IMR-90 (cell line): ENCODE measurements around the gene TBC1D8. TPM values are rescaled to one million over a fixed set of nuclear protein-coding genes. Genes with fewer than 3 reads are reported as not detected.

Source experiments
- ATAC-seq: fragments of 200-7000 bp; cut with Tn5 transposase; 2 replicates; pipeline ENCODE4 v1.9.1; 2020; ENCODE audit warnings: low read depth, mild to moderate bottlenecking, moderate library complexity
- BruUV-seq: library from RNA; stranded (reverse); fragments of 400-500 nt; replicated peaks from 2 replicates; lab custom pipeline; 2021; lab: Mats Ljungman, UMichigan
- CTCF ChIA-PET: fragments of 300-600 bp; formaldehyde crosslinking; extraction: SDS; loops from one replicate; lab custom pipeline; 2021; ENCODE audit warnings: antibody characterized with exemption; lab: Yijun Ruan, JAX
- POLR2A ChIA-PET: fragments of 300-600 bp; sonication (Branson Sonifier 250); formaldehyde crosslinking; loops from one replicate; lab custom pipeline; 2022; ENCODE audit warnings: antibody characterized with exemption; ENCODE audit not compliant: unreplicated experiment; lab: Charles Lee
- DNase-seq: peaks from one replicate; pipeline ENCODE4 v3.0.0; 2013
- H2AFZ ChIP-seq: replicated peaks from 2 replicates; pipeline ENCODE3; 2013; ENCODE audit warnings: low read length, mild to moderate bottlenecking; ENCODE audit not compliant: poor library complexity
- H2AK5ac ChIP-seq: 2 replicates; pipeline ENCODE4 v1.6.1; 2013; ENCODE audit warnings: low read depth, low read length, inconsistent platforms
- H2AK9ac ChIP-seq: replicated peaks from 2 replicates; pipeline ENCODE3; 2013; ENCODE audit warnings: mild to moderate bottlenecking, low read depth, low read length, moderate library complexity; ENCODE audit not compliant: poor library complexity
- H2BK120ac ChIP-seq: 2 replicates; pipeline ENCODE4 v1.6.1; 2013; ENCODE audit warnings: low read depth, low read length, inconsistent platforms
- H2BK15ac ChIP-seq: 3 replicates; pipeline ENCODE4 v1.6.1; 2013; ENCODE audit warnings: low read depth, low read length, inconsistent platforms
- H2BK20ac ChIP-seq: 2 replicates; pipeline ENCODE4 v1.6.1; 2013; ENCODE audit warnings: low read depth, mild to moderate bottlenecking, inconsistent platforms, low read length, moderate library complexity
- H2BK5ac ChIP-seq: 2 replicates; pipeline ENCODE4 v1.6.1; 2013; ENCODE audit warnings: mild to moderate bottlenecking, low read depth, low read length, inconsistent platforms; ENCODE audit not compliant: poor library complexity, severe bottlenecking
- H3K14ac ChIP-seq: replicated peaks from 2 replicates; pipeline ENCODE4 v1.6.1; 2013; ENCODE audit warnings: low read depth, low read length, inconsistent platforms
- H3K18ac ChIP-seq: 2 replicates; pipeline ENCODE4 v1.6.1; 2013; ENCODE audit warnings: low read depth, low read length, control low read depth
- H3K23ac ChIP-seq: 2 replicates; pipeline ENCODE4 v1.6.1; 2013; ENCODE audit warnings: low read depth, low read length, inconsistent platforms
- H3K27ac ChIP-seq: 2 replicates; pipeline ENCODE4 v1.5.1; 2013; ENCODE audit warnings: mild to moderate bottlenecking, control low read depth, low read length; ENCODE audit not compliant: insufficient read depth
- H3K27me3 ChIP-seq: 2 replicates; pipeline ENCODE4 v1.6.1; 2013; ENCODE audit warnings: low read length; ENCODE audit not compliant: control insufficient read depth, insufficient read depth
- H3K36me3 ChIP-seq: 2 replicates; pipeline ENCODE4 v1.6.1; 2013; ENCODE audit warnings: low read length, mixed read lengths; ENCODE audit not compliant: control insufficient read depth, insufficient read depth
- H3K4ac ChIP-seq: 2 replicates; pipeline ENCODE4 v1.6.1; 2013; ENCODE audit warnings: low read depth, low read length, inconsistent platforms
- H3K4me1 ChIP-seq: 2 replicates; pipeline ENCODE4 v1.6.1; 2013; ENCODE audit warnings: low read length, mixed read lengths; ENCODE audit not compliant: control insufficient read depth, insufficient read depth
- H3K4me2 ChIP-seq: 2 replicates; pipeline ENCODE4 v1.6.1; 2013; ENCODE audit warnings: low read depth, mild to moderate bottlenecking, control low read depth, low read length, moderate library complexity
- H3K4me3 ChIP-seq: 2 replicates; pipeline ENCODE4 v1.5.1; 2013; ENCODE audit warnings: low read depth, mild to moderate bottlenecking, control low read depth, low read length, moderate library complexity; ENCODE audit not compliant: insufficient read depth
- H3K56ac ChIP-seq: 2 replicates; pipeline ENCODE4 v1.6.1; 2013; ENCODE audit warnings: low read length, inconsistent platforms; ENCODE audit not compliant: insufficient read depth; ENCODE audit errors: extremely low read depth
- H3K79me1 ChIP-seq, 2 experiments: 2 replicates each; pipeline ENCODE4 v1.6.1; 2013; ENCODE audit warnings: low read length in 2 of 2, inconsistent platforms in 1 of 2, low read depth in 1 of 2
- H3K9ac ChIP-seq: 2 replicates; pipeline ENCODE4 v1.6.1; 2013; ENCODE audit warnings: low read depth, low read length, control low read depth
- H3K9me1 ChIP-seq: 2 replicates; pipeline ENCODE4 v1.6.1; 2013; ENCODE audit warnings: low read length, inconsistent platforms; ENCODE audit not compliant: insufficient read depth
- H3K9me3 ChIP-seq: 2 replicates; pipeline ENCODE4 v1.6.1; 2013; ENCODE audit warnings: low read length; ENCODE audit not compliant: control insufficient read depth, insufficient read depth
- H4K20me1 ChIP-seq: 2 replicates; pipeline ENCODE4 v1.6.1; 2013; ENCODE audit warnings: low read length, inconsistent platforms; ENCODE audit not compliant: insufficient read depth
- H4K5ac ChIP-seq: 2 replicates; pipeline ENCODE4 v1.6.1; 2013; ENCODE audit warnings: mild to moderate bottlenecking, low read depth, low read length, control low read depth
- H4K8ac ChIP-seq, 2 experiments: 2 replicates each; pipeline ENCODE4 v1.6.1; 2013; ENCODE audit warnings: low read depth in 2 of 2, low read length in 2 of 2, control low read depth in 1 of 2, inconsistent platforms in 1 of 2
- H4K91ac ChIP-seq: 2 replicates; pipeline ENCODE4 v1.6.1; 2013; ENCODE audit warnings: low read depth, low read length, inconsistent platforms; ENCODE audit not compliant: insufficient read depth
- BHLHE40 ChIP-seq: fragments of 150-350 bp; IDR thresholded peaks from 2 replicates; pipeline ENCODE4 v1.6.1; 2016; ENCODE audit warnings: mild to moderate bottlenecking, low read depth, low read length
- CEBPB ChIP-seq: IDR thresholded peaks from 2 replicates; pipeline ENCODE4 v1.6.1; 2012; ENCODE audit warnings: low read depth, low read length, improper control_type of control experiment
- CHD1 ChIP-seq: IDR thresholded peaks from 2 replicates; pipeline ENCODE4 v1.6.1; 2012; ENCODE audit warnings: low read depth, low read length, improper control_type of control experiment
- ELK1 ChIP-seq: fragments of 150-350 bp; IDR thresholded peaks from 2 replicates; pipeline ENCODE4 v1.6.1; 2016; ENCODE audit warnings: low read depth, mild to moderate bottlenecking, low read length, moderate library complexity, borderline replicate concordance
- FOS ChIP-seq: fragments of 150-350 bp; IDR thresholded peaks from 2 replicates; pipeline ENCODE4 v1.6.1; 2016; ENCODE audit warnings: low read depth, low read length
- MAFK ChIP-seq: IDR thresholded peaks from 2 replicates; pipeline ENCODE4 v1.6.1; 2012; ENCODE audit warnings: low read depth, low read length, improper control_type of control experiment
- MAZ ChIP-seq: IDR thresholded peaks from 2 replicates; pipeline ENCODE4 v1.6.1; 2012; ENCODE audit warnings: low read depth, mild to moderate bottlenecking, low read length, improper control_type of control experiment, moderate library complexity, borderline replicate concordance
- MXI1 ChIP-seq: IDR thresholded peaks from 2 replicates; pipeline ENCODE4 v1.6.1; 2012; ENCODE audit warnings: low read depth, mild to moderate bottlenecking, low read length, moderate library complexity, borderline replicate concordance
- NFE2L2 ChIP-seq: fragments of 150-350 bp; IDR thresholded peaks from 2 replicates; pipeline ENCODE4 v1.6.1; 2016; ENCODE audit warnings: low read depth, mild to moderate bottlenecking, low read length
- POLR2A ChIP-seq: IDR thresholded peaks from 2 replicates; pipeline ENCODE4 v1.6.1; 2012; ENCODE audit warnings: mild to moderate bottlenecking, low read depth, low read length
- RAD21 ChIP-seq: IDR thresholded peaks from 2 replicates; pipeline ENCODE4 v1.6.1; 2012; ENCODE audit warnings: low read length, improper control_type of control experiment
- RCOR1 ChIP-seq: IDR thresholded peaks from 2 replicates; pipeline ENCODE4 v1.6.1; 2012; ENCODE audit warnings: mild to moderate bottlenecking, low read length, improper control_type of control experiment; ENCODE audit not compliant: insufficient replicate concordance
- RFX5 ChIP-seq: IDR thresholded peaks from 2 replicates; pipeline ENCODE4 v1.8.0; 2012; ENCODE audit warnings: low read depth, mild to moderate bottlenecking, low read length, moderate library complexity
- SMC3 ChIP-seq: fragments of 150-350 bp; IDR thresholded peaks from 2 replicates; pipeline ENCODE4 v1.6.1; 2016; ENCODE audit warnings: low read depth, mild to moderate bottlenecking, antibody characterized with exemption, low read length, moderate library complexity
- WGBS, 2 experiments: methylation state at CpG; one replicate each; pipeline versions ENCODE4 v1.1.5 to v1.1.7; 2013; ENCODE audit warnings: missing lambda C conversion rate in 2 of 2; ENCODE audit not compliant: insufficient read length in 1 of 2; ENCODE audit errors: extremely low coverage in 2 of 2; 5-methylcytosine and 5-hydroxymethylcytosine counted together
- dilution Hi-C: fragments of 300-500 bp; cut with HindIII; formaldehyde crosslinking; loops from one replicate; pipeline ENCODE4 v1.14.3; 2018; ENCODE audit warnings: low sequenced_read_pairs; ENCODE audit not compliant: unreplicated experiment
- in situ Hi-C: fragments of 300-500 bp; cut with MboI; formaldehyde crosslinking; loops from 3 replicates; pipeline ENCODE4 v1.14.3; 2019; ENCODE audit warnings: low sequenced_read_pairs, inconsistent platforms, mixed read lengths
- intact Hi-C: fragments of 100-400 bp; cut with micrococcal nuclease; formaldehyde crosslinking; loops from 2 replicates; pipeline ENCODE4 v1.10.0; 2022
- polyA plus RNA-seq, 3 experiments: library from polyadenylated mRNA; depleted of rRNA; stranded (reverse); fragments of >200 nt; gene quantifications; 2 replicates each; pipeline ENCODE4 v1.2.3, GENCODE V29; 2012; ENCODE audit warnings: low replicate concordance in 1 of 3
- total RNA-seq: library from RNA; depleted of rRNA; stranded (reverse); fragments of >200 nt; gene quantifications from 2 replicates; pipeline ENCODE4 v1.2.3, GENCODE V29; 2012
- TF ChIP-seq, protein P1 (sequence below): fragments of 150-350 bp; IDR thresholded peaks from 2 replicates; pipeline ENCODE4 v1.6.1; 2017; ENCODE audit warnings: mild to moderate bottlenecking, antibody characterized with exemption, low read length, low read depth
- TF ChIP-seq, protein P2 (sequence below): conservative IDR thresholded peaks from 2 replicates; pipeline ENCODE4 v1.5.1; 2012; ENCODE audit warnings: mild to moderate bottlenecking, low read depth, low read length, improper control_type of control experiment

The TBC1D8 gene
- total and polyA plus RNA-seq, 2 of the 4 experiments (the other 2 are of a cell fraction): 1.3 to 1.5 TPM

DNA sequence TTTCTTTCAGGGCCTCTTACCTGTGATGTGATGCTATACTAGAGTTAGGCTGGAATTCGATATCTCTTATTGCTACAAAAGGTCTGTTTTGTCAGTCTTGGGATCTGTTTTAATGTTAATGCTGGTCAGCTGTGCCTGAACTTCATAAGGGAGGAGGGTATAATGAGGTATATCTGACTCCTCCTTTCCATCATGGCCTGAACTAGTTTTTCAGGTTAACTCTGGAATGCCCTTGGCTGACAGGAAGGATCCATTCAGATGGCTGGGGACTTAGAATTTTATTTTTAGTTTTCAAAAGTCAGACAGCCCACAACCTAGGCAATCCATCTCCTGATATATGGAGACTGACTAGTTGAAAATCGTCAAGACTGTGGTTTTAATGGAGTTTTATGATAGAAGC, 35.9 kb upstream of the TBC1D8 start:
- no CpG with 5 or more reads among the region's 2 CpGs for WGBS, 2 experiments
- H3K27me3 ChIP-seq: peaks cover 20% of the 10 kb centered on the region
- H3K56ac ChIP-seq: no peak overlapping the region
- intact Hi-C loops (no loop called here), in situ Hi-C loops (no loop called here), dilution Hi-C loops (no loop called here)
- H2BK120ac ChIP-seq: no peak overlapping the region
- DNase-seq (no peak), ATAC-seq (no peak)
- TF ChIP-seq RFX5 (no peak), MXI1 (no peak), SMC3 (no peak), BHLHE40 (no peak), RCOR1 (no peak), NFE2L2 (no peak), RAD21 (no peak), FOS (no peak), ELK1 (no peak), MAFK (no peak), POLR2A (no peak), MAZ (no peak), CHD1 (no peak), CEBPB (no peak)
- TF ChIP-seq, protein P1, sequence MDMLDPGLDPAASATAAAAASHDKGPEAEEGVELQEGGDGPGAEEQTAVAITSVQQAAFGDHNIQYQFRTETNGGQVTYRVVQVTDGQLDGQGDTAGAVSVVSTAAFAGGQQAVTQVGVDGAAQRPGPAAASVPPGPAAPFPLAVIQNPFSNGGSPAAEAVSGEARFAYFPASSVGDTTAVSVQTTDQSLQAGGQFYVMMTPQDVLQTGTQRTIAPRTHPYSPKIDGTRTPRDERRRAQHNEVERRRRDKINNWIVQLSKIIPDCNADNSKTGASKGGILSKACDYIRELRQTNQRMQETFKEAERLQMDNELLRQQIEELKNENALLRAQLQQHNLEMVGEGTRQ: no peak
- TF ChIP-seq, protein P2, sequence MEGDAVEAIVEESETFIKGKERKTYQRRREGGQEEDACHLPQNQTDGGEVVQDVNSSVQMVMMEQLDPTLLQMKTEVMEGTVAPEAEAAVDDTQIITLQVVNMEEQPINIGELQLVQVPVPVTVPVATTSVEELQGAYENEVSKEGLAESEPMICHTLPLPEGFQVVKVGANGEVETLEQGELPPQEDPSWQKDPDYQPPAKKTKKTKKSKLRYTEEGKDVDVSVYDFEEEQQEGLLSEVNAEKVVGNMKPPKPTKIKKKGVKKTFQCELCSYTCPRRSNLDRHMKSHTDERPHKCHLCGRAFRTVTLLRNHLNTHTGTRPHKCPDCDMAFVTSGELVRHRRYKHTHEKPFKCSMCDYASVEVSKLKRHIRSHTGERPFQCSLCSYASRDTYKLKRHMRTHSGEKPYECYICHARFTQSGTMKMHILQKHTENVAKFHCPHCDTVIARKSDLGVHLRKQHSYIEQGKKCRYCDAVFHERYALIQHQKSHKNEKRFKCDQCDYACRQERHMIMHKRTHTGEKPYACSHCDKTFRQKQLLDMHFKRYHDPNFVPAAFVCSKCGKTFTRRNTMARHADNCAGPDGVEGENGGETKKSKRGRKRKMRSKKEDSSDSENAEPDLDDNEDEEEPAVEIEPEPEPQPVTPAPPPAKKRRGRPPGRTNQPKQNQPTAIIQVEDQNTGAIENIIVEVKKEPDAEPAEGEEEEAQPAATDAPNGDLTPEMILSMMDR: no peak
- no peaks in the 10 kb centered on the region for H3K9me1 ChIP-seq
- H3K9ac ChIP-seq: no peak overlapping the region
- no peak overlapping the region for H3K23ac ChIP-seq
- H2BK15ac ChIP-seq: no peak overlapping the region
- no peak overlapping the region for H4K91ac ChIP-seq
- BruUV-seq: no TSS peak
- POLR2A ChIA-PET: no interaction called here
- H4K5ac ChIP-seq: no peak overlapping the region
- no peak overlapping the region for H2AFZ ChIP-seq
- H2BK20ac ChIP-seq: no peak overlapping the region
- no peak overlapping the region for H3K4ac ChIP-seq
- H3K36me3 ChIP-seq: no peaks in the 10 kb centered on the region
- no peak overlapping the region for H2BK5ac ChIP-seq
- H3K79me1 ChIP-seq: no peaks in the 10 kb centered on the region
- no peak overlapping the region for H3K18ac ChIP-seq
- no peaks in the 10 kb centered on the region for H3K9me3 ChIP-seq
- H3K4me3 ChIP-seq: no peak overlapping the region
- no peak overlapping the region for H3K27ac ChIP-seq
- H3K4me2 ChIP-seq: no peak overlapping the region
- H2AK9ac ChIP-seq: no peak overlapping the region
- no peak overlapping the region for H2AK5ac ChIP-seq
- H3K4me1 ChIP-seq: no peaks in the 10 kb centered on the region
- CTCF ChIA-PET: no interaction called here
- no peaks in the 10 kb centered on the region for H4K20me1 ChIP-seq
- no peak overlapping the region for H3K14ac ChIP-seq
- no peak overlapping the region for H4K8ac ChIP-seq
